H1 (cell line): Measurements from ENCODE around the gene CTBP2.

Experiments used
- PHF8 ChIP-seq: fragments of 200-600 bp; sonication (generic); conservative IDR thresholded peaks from 2 replicates; pipeline ENCODE4 v1.7.1; 2012; ENCODE audit warnings: low read depth, mild to moderate bottlenecking, inconsistent platforms, low read length, moderate library complexity
- POLR2A ChIP-seq, 2 experiments: IDR thresholded peaks; 1 replicate in 1 of 2; 2 replicates in 1 of 2; pipeline ENCODE4 v1.6.1; 2011; ENCODE audit warnings: low read depth in 2 of 2, low read length in 2 of 2, mild to moderate bottlenecking in 2 of 2; ENCODE audit errors: control extremely low read depth in 1 of 2
- TBP ChIP-seq: IDR thresholded peaks from 2 replicates; pipeline ENCODE4 v1.6.1; 2011; ENCODE audit warnings: low read depth, low read length, improper control_type of control experiment
- ZNF274 ChIP-seq: IDR thresholded peaks from 2 replicates; pipeline ENCODE4 v1.7.0; 2012; ENCODE audit warnings: low read length, borderline replicate concordance; ENCODE audit errors: extremely low read depth
- TF ChIP-seq, protein P1 (sequence below), 3 experiments: IDR thresholded peaks; 1 replicate in 2 of 3; 2 replicates in 1 of 3; pipeline versions ENCODE4 v1.5.1 to v1.6.1; 2011; ENCODE audit warnings: low read length in 3 of 3, mild to moderate bottlenecking in 3 of 3, inconsistent platforms in 2 of 3, low read depth in 1 of 3, moderate library complexity in 1 of 3; ENCODE audit not compliant: insufficient read depth in 1 of 3; ENCODE audit errors: control extremely low read depth in 1 of 3

DNA sequence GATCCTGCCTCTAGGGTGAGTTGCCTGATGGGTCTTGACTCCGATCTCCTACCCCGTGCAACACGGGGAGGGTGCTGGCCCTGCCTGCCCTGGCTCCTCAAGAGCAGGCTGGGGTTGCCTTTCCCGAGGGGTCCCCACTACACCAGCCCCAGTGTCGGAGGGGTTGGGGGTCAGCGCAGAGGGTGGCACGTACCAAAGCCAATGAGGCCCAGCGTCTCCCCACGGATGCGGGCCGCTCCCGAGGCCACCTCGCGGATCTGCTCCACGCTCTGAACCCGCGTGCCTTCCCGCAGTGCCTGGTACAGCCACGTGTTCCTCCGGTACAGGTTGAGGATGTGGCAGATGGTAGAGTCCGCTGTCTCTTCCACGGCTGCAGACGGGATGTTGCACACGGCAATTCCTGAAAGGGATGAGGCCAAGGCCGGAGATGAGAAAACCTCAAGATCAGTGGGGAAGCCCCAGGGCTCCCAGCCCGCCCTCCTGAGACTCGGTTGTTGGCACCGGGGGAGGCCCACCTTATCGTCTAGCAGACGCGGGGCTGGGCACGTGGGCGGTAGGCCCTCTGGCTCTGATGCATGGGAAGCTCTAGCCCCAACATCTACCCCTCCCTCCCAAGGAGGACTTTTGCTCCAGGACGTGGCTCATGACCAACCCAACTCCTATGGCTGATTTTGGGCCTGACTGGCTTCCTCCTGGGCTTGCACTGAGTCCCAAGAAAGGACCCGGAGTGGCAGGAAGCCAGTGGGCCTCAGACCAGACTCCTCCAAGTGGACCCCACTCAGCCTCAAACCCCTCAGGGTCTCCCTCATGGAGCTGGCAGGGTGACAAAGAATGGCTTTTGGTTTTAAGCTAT is 162.4 kb downstream of the CTBP2 start:
- no peak for TF ChIP-seq PHF8
- no peak for TF ChIP-seq ZNF274
- no peak for TF ChIP-seq POLR2A (IDR thresholded peaks at IDR 0.05; ENCODE audit: control extremely low read depth in 1 of 2, low read depth in 2 of 2, low read length in 2 of 2)
- TF ChIP-seq, protein P1, sequence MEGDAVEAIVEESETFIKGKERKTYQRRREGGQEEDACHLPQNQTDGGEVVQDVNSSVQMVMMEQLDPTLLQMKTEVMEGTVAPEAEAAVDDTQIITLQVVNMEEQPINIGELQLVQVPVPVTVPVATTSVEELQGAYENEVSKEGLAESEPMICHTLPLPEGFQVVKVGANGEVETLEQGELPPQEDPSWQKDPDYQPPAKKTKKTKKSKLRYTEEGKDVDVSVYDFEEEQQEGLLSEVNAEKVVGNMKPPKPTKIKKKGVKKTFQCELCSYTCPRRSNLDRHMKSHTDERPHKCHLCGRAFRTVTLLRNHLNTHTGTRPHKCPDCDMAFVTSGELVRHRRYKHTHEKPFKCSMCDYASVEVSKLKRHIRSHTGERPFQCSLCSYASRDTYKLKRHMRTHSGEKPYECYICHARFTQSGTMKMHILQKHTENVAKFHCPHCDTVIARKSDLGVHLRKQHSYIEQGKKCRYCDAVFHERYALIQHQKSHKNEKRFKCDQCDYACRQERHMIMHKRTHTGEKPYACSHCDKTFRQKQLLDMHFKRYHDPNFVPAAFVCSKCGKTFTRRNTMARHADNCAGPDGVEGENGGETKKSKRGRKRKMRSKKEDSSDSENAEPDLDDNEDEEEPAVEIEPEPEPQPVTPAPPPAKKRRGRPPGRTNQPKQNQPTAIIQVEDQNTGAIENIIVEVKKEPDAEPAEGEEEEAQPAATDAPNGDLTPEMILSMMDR (IDR thresholded peaks at IDR 0.05; ENCODE audit: control extremely low read depth in 1 of 3, insufficient read depth in 1 of 3, low read depth in 1 of 3, low read length in 3 of 3) = no peak
- no peak for TF ChIP-seq TBP
